Heart left ventricle (tissue), 16 donors: Measurements from ENCODE around the gene CENPM. TPM values are rescaled to one million over a fixed set of nuclear protein-coding genes. Genes with fewer than 3 reads are reported as not detected.

Source experiments
- ATAC-seq, 4 donors: fragments of 200-7000 bp; cut with Tn5 transposase; one replicate each; pipeline ENCODE4 v1.9.1; 2020 to 2022; ENCODE audit warnings: moderate library complexity in 4 of 4, mild to moderate bottlenecking in 3 of 4, moderate number of reproducible peaks in 1 of 4
- DNase-seq, 5 donors: peaks; one replicate each; pipeline ENCODE4 v3.0.0-alpha.2; 2020
- H3K27ac ChIP-seq, 12 donors: fragments of 200-600 bp; sonication (generic) in 4 of 12; one replicate each; pipeline versions ENCODE4 v1.5.0 to v1.8.0; 2016 to 2022; ENCODE audit warnings: mild to moderate bottlenecking in 2 of 12
- H3K27me3 ChIP-seq, 9 donors: fragments of 200-600 bp; sonication (generic) in 2 of 9; one replicate each; pipeline versions ENCODE4 v1.5.1 to v1.8.0; 2016 to 2022; ENCODE audit warnings: mild to moderate bottlenecking in 3 of 9
- H3K36me3 ChIP-seq, 9 donors: fragments of 200-600 bp; sonication (generic) in 2 of 9; one replicate each; pipeline versions ENCODE4 v1.5.0 to v1.8.0; 2018 to 2022; ENCODE audit warnings: mild to moderate bottlenecking in 2 of 9
- H3K4me1 ChIP-seq, 12 donors: fragments of 200-600 bp; sonication (generic) in 4 of 12; one replicate each; pipeline versions ENCODE4 v1.5.0 to v1.8.0; 2016 to 2022; ENCODE audit warnings: mild to moderate bottlenecking in 3 of 12
- H3K4me3 ChIP-seq, 12 donors: fragments of 200-600 bp; sonication (generic) in 4 of 12; one replicate each; pipeline versions ENCODE4 v1.5.0 to v1.8.0; 2017 to 2022; ENCODE audit warnings: mild to moderate bottlenecking in 9 of 12, moderate library complexity in 4 of 12
- H3K9me3 ChIP-seq, 12 donors: fragments of 200-600 bp; sonication (generic) in 4 of 12; one replicate each; pipeline versions ENCODE4 v1.5.0 to v1.8.0; 2016 to 2022; ENCODE audit warnings: mild to moderate bottlenecking in 1 of 12
- POLR2A ChIP-seq, 2 donors: fragments of 450-650 bp; IDR thresholded peaks; one replicate each; pipeline ENCODE4 v1.6.1; 2017; ENCODE audit warnings: antibody characterized with exemption in 2 of 2, mild to moderate bottlenecking in 2 of 2, moderate library complexity in 2 of 2
- WGBS, 4 donors: extraction: QIAGEN DNeasy Blood & Tissue Kit in 2 of 4; methylation state at CpG; one replicate each; pipeline versions ENCODE4 v1.1.5 to v1.1.7; 2013 to 2018; 5-methylcytosine and 5-hydroxymethylcytosine counted together
- intact Hi-C, 10 donors: fragments of 100-400 bp; cut with DNase I; formaldehyde crosslinking; loops; one replicate each; pipeline versions ENCODE4 v1.11.1 to v1.14.2; 2022
- polyA plus RNA-seq, 2 donors: library from polyadenylated mRNA; stranded (reverse); fragments of 200-250 nt; gene quantifications; one replicate each; pipeline ENCODE4 v1.2.3, GENCODE V29; 2013
- total RNA-seq, 9 donors: library from RNA; depleted of rRNA in 2 of 9; stranded (reverse); fragments of >200 nt in 2 of 9; fragmentation: NEBNext Ultra II Directional in 3 of 9; extraction: Animal tissue kit (Norgen Biotek cat#: 25700) in 3 of 9; gene quantifications; one replicate each; pipeline versions ENCODE4 v1.1.0 to v1.2.4, GENCODE V29; 2016 to 2023
- TF ChIP-seq, protein P1 (sequence below), 12 donors: fragments of 200-600 bp; sonication (generic) in 4 of 12; IDR thresholded peaks; one replicate each; pipeline versions ENCODE4 v1.5.0 to v1.8.0; 2018 to 2022; ENCODE audit warnings: antibody characterized with exemption in 12 of 12, mild to moderate bottlenecking in 5 of 12
- donor health status: ischemic (EF 13 %, LVEDD 7.1; RV severe dilation, severe dysfunction).
- donor health status: healthy with polysubstance abuse.
- donor health status: DM: no; HTN: yes; CAD: no.
- donor health status: DM: no; HTN: no; CAD: no.
- donor health status: ischemic (EF 25% LVEDD 6.9; RV normal size, moderate dysfunction).
- donor health status: ischemic (EF 25% LVEDD 5.7; RV mildly dilated, moderate dysfunction).
- donor health status: healthy.
- donor health status: DM: yes; HTN: yes; CAD: no.
- donor health status: ischemic (EF 35%, LVEDD 5.7; RV mildly dilated, moderate dysfunction).
- donor health status: nonischemic (EF 11% LVEDD 7.7; RV severe dilation, severe dysfunction).
- donor health status: DM: yes; HTN: yes; CAD: no.
- donor health status: PGD.
- donor health status: ischemic (EF 29% LVEDD 5.4; RV normal size, mild dysfunction).
- donor health status: nonischemic (EF 23%, LVEDD 6.1; RV moderate dilation, normal function).

Gene CENPM
- total and polyA plus RNA-seq, 11 donors, result 0.21 to 6.9 (median 0.52) TPM; not detected in 4

DNA sequence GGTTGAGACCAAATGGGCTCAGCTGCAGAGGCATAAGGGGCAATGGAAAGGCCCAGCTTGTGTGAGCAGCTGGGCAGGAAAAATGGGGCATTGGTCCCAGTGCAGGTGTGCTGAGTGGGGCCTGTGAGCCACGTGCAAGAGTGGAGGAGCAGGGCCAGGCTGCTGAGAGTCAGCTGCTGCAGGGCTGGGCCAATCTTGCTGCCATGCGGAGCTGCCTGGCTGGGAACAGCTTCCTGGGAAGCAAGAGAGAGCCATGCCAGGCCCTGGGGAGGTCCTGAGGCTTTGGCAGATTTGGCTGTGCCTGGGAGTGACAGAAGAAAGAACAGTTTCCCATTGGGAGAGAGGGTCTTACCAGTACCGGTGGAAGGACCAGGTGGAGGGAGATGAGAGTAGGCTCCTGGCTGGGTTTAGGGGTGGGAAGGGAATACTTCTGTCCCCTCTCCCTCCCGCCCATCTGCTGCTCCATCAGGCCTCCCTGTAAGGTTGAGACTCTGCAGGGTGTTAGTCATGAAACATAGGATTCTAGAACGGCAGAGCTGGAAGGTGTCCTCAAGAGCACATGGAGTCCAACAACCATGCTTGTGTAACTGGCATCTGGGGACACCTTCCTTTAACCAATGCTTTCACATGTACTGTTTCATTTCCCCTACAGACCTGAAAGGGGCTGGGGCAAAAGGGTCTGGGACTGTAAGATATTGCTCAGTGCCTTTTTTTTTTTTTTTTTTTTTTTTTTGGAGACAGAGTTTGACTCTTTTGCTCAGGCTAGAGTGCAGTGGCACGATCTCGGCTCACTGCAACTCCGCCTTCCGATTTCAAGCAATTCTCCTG, 32.7 kb upstream of the CENPM start:
- no peaks in the 10 kb centered on the region for H3K36me3 ChIP-seq
- TF ChIP-seq, protein P1, sequence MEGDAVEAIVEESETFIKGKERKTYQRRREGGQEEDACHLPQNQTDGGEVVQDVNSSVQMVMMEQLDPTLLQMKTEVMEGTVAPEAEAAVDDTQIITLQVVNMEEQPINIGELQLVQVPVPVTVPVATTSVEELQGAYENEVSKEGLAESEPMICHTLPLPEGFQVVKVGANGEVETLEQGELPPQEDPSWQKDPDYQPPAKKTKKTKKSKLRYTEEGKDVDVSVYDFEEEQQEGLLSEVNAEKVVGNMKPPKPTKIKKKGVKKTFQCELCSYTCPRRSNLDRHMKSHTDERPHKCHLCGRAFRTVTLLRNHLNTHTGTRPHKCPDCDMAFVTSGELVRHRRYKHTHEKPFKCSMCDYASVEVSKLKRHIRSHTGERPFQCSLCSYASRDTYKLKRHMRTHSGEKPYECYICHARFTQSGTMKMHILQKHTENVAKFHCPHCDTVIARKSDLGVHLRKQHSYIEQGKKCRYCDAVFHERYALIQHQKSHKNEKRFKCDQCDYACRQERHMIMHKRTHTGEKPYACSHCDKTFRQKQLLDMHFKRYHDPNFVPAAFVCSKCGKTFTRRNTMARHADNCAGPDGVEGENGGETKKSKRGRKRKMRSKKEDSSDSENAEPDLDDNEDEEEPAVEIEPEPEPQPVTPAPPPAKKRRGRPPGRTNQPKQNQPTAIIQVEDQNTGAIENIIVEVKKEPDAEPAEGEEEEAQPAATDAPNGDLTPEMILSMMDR (IDR thresholded peaks at IDR 0.05), result no peak
- TF ChIP-seq POLR2A (IDR thresholded peaks at IDR 0.05), result no peak
- DNase-seq (no peak), ATAC-seq (peak in 1 of 4 donors; percentile 53)
- peaks cover 4 to 33% (median 24%) of the 10 kb centered on the region in 9 donors for H3K27me3 ChIP-seq
- intact Hi-C loops, result loop anchor here in 1 of 10 donors (10.0 kb wide), 1 partner anchor 495 kb away; no protein-coding TSS in a partner anchor
- WGBS, 4 donors, result 73 to 82% (median 77%) methylated on average over 8 to 9 of the region's 9 CpGs
- no peak overlapping the region for H3K4me3 ChIP-seq
- no peaks in the 10 kb centered on the region for H3K9me3 ChIP-seq
- peaks cover 0 to 12% (median 3%) of the 10 kb centered on the region in 12 donors for H3K4me1 ChIP-seq
- no peak overlapping the region for H3K27ac ChIP-seq

GRCh38 chr22:41978732-41979131, 31.8 kb upstream of the CENPM start:
- H3K36me3 ChIP-seq, result no peaks in the 10 kb centered on the region
- TF ChIP-seq POLR2A (IDR thresholded peaks at IDR 0.05), result no peak
- TF ChIP-seq, protein P1 (IDR thresholded peaks at IDR 0.05), result no peak
- WGBS, 4 donors, result 92 to 100% (median 95%) methylated on average over 1 of the region's 1 CpG
- no peaks in the 10 kb centered on the region for H3K9me3 ChIP-seq
- intact Hi-C loops, result loop anchor here in 1 of 10 donors (10.0 kb wide), 1 partner anchor 496 kb away; no protein-coding TSS in a partner anchor
- no peak for ATAC-seq
- DNase-seq, result no peak
- H3K4me1 ChIP-seq, result peaks cover 0 to 12% (median 3%) of the 10 kb centered on the region in 12 donors
- no peak overlapping the region for H3K27ac ChIP-seq
- H3K27me3 ChIP-seq, result peaks cover 4 to 41% (median 24%) of the 10 kb centered on the region in 9 donors
- no peak overlapping the region for H3K4me3 ChIP-seq

GRCh38 chr22:41976961-41977566, 30.1 kb upstream of the CENPM start:
- 3 to 8% (median 4%) methylated on average over 7 to 46 of the region's 46 CpGs for WGBS, 4 donors
- peaks cover 0 to 12% (median 3%) of the 10 kb centered on the region in 12 donors for H3K4me1 ChIP-seq
- no peak for ATAC-seq
- H3K36me3 ChIP-seq, result no peaks in the 10 kb centered on the region
- H3K27me3 ChIP-seq, result peaks cover 4 to 56% (median 25%) of the 10 kb centered on the region in 9 donors
- no peak for TF ChIP-seq POLR2A (IDR thresholded peaks at IDR 0.05)
- TF ChIP-seq, protein P1 (IDR thresholded peaks at IDR 0.05), result no peak
- peak overlapping the region in 9 of 12 donors; percentile 27 to 54 (median 44) for H3K4me3 ChIP-seq
- H3K27ac ChIP-seq, result no peak overlapping the region
- intact Hi-C loops, result loop anchor here in 1 of 10 donors (10.0 kb wide), 1 partner anchor 498 kb away; no protein-coding TSS in a partner anchor
- no peaks in the 10 kb centered on the region for H3K9me3 ChIP-seq
- no peak for DNase-seq
